GM19099 (cell line): ENCODE data around the gene RIMBP2.

Source experiments
- POLR2A ChIP-seq: IDR thresholded peaks from 3 replicates; pipeline ENCODE4 v1.6.1; 2011; ENCODE audit warnings: low read depth; ENCODE audit not compliant: insufficient read length; ENCODE audit errors: extremely low read depth

RIMBP2 gene

GRCh38 chr12:130700492-130701401 is 15.4 kb downstream of the RIMBP2 start:
- TF ChIP-seq POLR2A: no peak

- no peak for TF ChIP-seq POLR2A
Observed at GRCh38 chr12:130698106-130698505, 18.0 kb downstream of the RIMBP2 start.

GRCh38 chr12:130696379-130697100 is 19.6 kb downstream of the RIMBP2 start:
- no peak for TF ChIP-seq POLR2A

GRCh38 chr12:130695061-130695460 is 21.0 kb downstream of the RIMBP2 start:
- TF ChIP-seq POLR2A: no peak

GRCh38 chr12:130689408-130690405 is 26.4 kb downstream of the RIMBP2 start:
- no peak for TF ChIP-seq POLR2A

GRCh38 chr12:130687796-130688778 is 28.0 kb downstream of the RIMBP2 start:
- TF ChIP-seq POLR2A: no peak

GRCh38 chr12:130687190-130687589 is 28.9 kb downstream of the RIMBP2 start:
- TF ChIP-seq POLR2A: no peak

GRCh38 chr12:130686511-130686991 is 29.5 kb downstream of the RIMBP2 start:
- TF ChIP-seq POLR2A: no peak

GRCh38 chr12:130685850-130686249 is 30.2 kb downstream of the RIMBP2 start:
- TF ChIP-seq POLR2A: no peak

- TF ChIP-seq POLR2A: no peak
Observed at GRCh38 chr12:130685250-130685787, 30.8 kb downstream of the RIMBP2 start.

GRCh38 chr12:130683811-130684210 is 32.3 kb downstream of the RIMBP2 start:
- no peak for TF ChIP-seq POLR2A

- TF ChIP-seq POLR2A: no peak
Observed at GRCh38 chr12:130683080-130683479, 33.0 kb downstream of the RIMBP2 start.

- no peak for TF ChIP-seq POLR2A
Observed at GRCh38 chr12:130680451-130680990, 35.6 kb downstream of the RIMBP2 start.
